Measurements from ENCODE around the gene GPR155. TPM values are rescaled to one million over a fixed set of nuclear protein-coding genes. Genes with fewer than 3 reads are reported as not detected.
"Not testable (repeated sequence)": the region's sequence is repeated elsewhere in the genome, so short reads cannot be mapped to it uniquely, and the experiment has no call there.

The GPR155 gene
- polyA plus RNA-seq, 2 donors, result 1.0 to 1.1 TPM

DNA sequence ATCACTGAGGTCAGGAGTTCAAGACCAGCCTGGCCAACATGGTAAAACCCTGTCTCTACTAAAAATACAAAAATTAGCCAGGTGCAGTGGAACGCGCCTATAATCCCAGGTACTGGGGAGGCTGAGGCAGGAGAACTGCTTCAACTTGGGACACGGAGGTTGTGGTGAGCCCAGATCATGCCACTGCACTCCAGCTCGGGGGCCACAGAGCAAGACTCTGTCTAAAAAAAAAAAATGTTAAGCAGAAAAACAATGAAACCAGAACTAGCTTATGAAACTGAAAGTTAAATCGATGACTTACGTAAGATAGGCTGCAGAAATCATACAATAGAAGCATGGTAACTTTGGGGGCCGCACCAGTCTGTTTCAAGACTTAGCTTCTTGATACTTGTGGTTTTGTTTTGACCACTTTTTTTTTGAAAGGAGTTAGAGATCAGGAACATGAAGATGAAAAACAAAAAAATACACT, 6.2 kb upstream of the GPR155 start:
- Histone ChIP-seq H3K27me3 (ENCODE audit: control insufficient read depth in 1 of 2, insufficient read depth in 2 of 2, low read length in 2 of 2) (no peaks in the 10 kb centered on the region), H3K36me3 (ENCODE audit: control insufficient read depth in 2 of 2, insufficient read depth in 2 of 2, low read length in 1 of 2) (no peaks in the 10 kb centered on the region), H3K4me3 (ENCODE audit: low read depth in 1 of 2, low read length in 2 of 2) (no peak overlapping the region), H3K9me3 (ENCODE audit: control insufficient read depth in 2 of 2, insufficient read depth in 1 of 2, low read depth in 1 of 2, low read length in 1 of 2) (no peaks in the 10 kb centered on the region), H3K27ac (ENCODE audit: low read depth in 2 of 2, low read length in 1 of 2) (no peak overlapping the region), H3K4me1 (ENCODE audit: control insufficient read depth in 2 of 2, insufficient read depth in 2 of 2, low read length in 1 of 2) (no peaks in the 10 kb centered on the region)
- WGBS, 2 donors, result 63 to 73% methylated on average over 7 of the region's 7 CpGs

DNA sequence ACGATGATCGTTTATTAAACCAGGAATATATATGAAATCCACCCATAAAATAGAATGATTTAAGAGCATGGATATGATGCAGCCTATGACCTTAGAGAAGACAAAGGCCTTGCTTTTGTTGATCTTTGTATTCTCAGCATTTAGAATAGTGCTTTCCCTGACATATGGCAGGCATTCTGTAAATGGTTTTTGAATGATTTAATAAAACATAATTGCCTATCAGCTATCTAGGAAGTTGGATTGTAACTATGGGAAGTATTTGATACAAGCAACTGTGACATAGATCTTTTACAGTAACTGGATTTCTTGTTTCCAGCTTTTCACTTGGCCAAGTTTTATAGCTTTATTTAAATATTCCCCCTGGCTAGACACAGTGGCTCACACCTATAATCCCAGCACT, 5.1 kb upstream of the GPR155 start:
- no peaks in the 10 kb centered on the region for H3K9me3 ChIP-seq (ENCODE audit: control insufficient read depth in 2 of 2, insufficient read depth in 1 of 2, low read depth in 1 of 2, low read length in 1 of 2)
- H3K4me3 ChIP-seq (ENCODE audit: low read depth in 1 of 2, low read length in 2 of 2), result no peak overlapping the region
- no peaks in the 10 kb centered on the region for H3K27me3 ChIP-seq (ENCODE audit: control insufficient read depth in 1 of 2, insufficient read depth in 2 of 2, low read length in 2 of 2)
- no peak overlapping the region for H3K27ac ChIP-seq (ENCODE audit: low read depth in 2 of 2, low read length in 1 of 2)
- WGBS, 2 donors, result 96 to 97% methylated on average over 2 of the region's 2 CpGs
- no peaks in the 10 kb centered on the region for H3K4me1 ChIP-seq (ENCODE audit: control insufficient read depth in 2 of 2, insufficient read depth in 2 of 2, low read length in 1 of 2)
- H3K36me3 ChIP-seq (ENCODE audit: control insufficient read depth in 2 of 2, insufficient read depth in 2 of 2, low read length in 1 of 2), result no peaks in the 10 kb centered on the region

DNA sequence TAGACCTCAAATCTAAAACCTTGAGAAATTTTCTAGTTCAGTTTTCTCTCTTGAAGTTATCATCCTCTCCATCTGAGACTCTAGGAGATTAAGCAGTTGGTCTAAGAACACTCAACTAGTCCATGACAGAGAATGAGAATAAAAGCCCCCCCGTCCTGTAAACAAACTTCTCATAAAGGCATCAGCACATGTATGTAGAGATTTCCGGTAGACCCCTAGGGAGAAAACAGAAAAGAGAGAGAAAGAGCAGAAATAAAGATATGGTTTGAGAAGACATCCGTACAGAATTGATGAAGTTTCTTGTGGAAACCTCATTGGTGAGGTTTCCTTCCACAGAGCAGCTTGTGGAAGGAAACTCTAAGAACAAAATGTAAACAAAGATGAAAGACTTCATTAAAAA, 3.2 kb upstream of the GPR155 start:
- Histone ChIP-seq H3K4me1 (ENCODE audit: control insufficient read depth in 2 of 2, insufficient read depth in 2 of 2, low read length in 1 of 2) (peaks cover 0 to 2% of the 10 kb centered on the region in 2 donors), H3K27ac (ENCODE audit: low read depth in 2 of 2, low read length in 1 of 2) (no peak overlapping the region), H3K36me3 (ENCODE audit: control insufficient read depth in 2 of 2, insufficient read depth in 2 of 2, low read length in 1 of 2) (no peaks in the 10 kb centered on the region), H3K27me3 (ENCODE audit: control insufficient read depth in 1 of 2, insufficient read depth in 2 of 2, low read length in 2 of 2) (no peaks in the 10 kb centered on the region), H3K4me3 (ENCODE audit: low read depth in 1 of 2, low read length in 2 of 2) (no peak overlapping the region), H3K9me3 (ENCODE audit: control insufficient read depth in 2 of 2, insufficient read depth in 1 of 2, low read depth in 1 of 2, low read length in 1 of 2) (no peaks in the 10 kb centered on the region)
- WGBS, 2 donors, result 78 to 82% methylated on average over 3 of the region's 3 CpGs

DNA sequence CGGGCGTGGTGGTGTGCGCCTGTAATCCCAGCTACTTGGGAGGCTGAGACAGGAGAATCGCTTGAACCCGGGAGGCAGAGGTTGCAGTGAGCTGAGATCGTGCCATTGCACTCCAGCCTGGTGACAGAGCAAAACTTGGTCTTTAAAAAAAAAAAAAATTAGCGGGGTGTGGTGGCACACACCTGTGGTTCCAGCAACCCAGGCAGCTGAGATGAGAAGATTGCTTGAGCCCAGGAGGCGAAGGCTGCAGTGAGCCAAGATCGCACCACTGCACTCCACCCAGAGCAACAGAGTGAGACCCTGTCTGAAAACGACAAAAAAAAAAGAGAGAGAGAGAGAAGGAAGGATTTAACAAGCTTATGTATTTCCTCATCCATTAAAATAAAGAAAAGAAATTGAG, 2.7 kb upstream of the GPR155 start:
- WGBS, 2 donors, result 84 to 90% methylated on average over 6 to 7 of the region's 10 CpGs
- H3K9me3 ChIP-seq (ENCODE audit: control insufficient read depth in 2 of 2, insufficient read depth in 1 of 2, low read depth in 1 of 2, low read length in 1 of 2); H3K27ac ChIP-seq (ENCODE audit: low read depth in 2 of 2, low read length in 1 of 2): not testable (repeated sequence)

DNA sequence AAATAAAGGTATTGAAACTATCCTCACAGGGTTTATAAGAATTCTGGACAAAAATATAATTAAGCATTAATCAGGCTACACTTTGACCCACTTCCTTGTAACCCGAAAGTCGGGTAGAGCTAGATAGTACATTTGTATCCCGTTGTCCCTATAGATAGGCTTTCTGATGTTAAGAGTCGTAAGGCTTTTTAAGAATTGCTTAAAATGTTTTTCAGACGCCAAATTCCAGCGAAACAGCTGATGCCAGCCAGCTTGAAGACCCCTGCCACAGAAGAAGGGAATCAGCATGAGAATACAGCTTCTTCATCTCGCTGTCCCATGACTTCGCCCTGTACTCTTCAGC, 962 bp upstream of the GPR155 start:
- H3K9me3 ChIP-seq (ENCODE audit: control insufficient read depth in 2 of 2, insufficient read depth in 1 of 2, low read depth in 1 of 2, low read length in 1 of 2), result no peaks in the 10 kb centered on the region
- WGBS, 2 donors, result 96 to 98% methylated on average over 8 of the region's 8 CpGs
- H3K27ac ChIP-seq (ENCODE audit: low read depth in 2 of 2, low read length in 1 of 2), result no peak overlapping the region
- no peaks in the 10 kb centered on the region for H3K27me3 ChIP-seq (ENCODE audit: control insufficient read depth in 1 of 2, insufficient read depth in 2 of 2, low read length in 2 of 2)
- H3K4me3 ChIP-seq (ENCODE audit: low read depth in 1 of 2, low read length in 2 of 2), result peak overlapping the region in 1 of 2 donors; percentile 72
- H3K4me1 ChIP-seq (ENCODE audit: control insufficient read depth in 2 of 2, insufficient read depth in 2 of 2, low read length in 1 of 2), result peaks cover 0 to 2% of the 10 kb centered on the region in 2 donors
- no peaks in the 10 kb centered on the region for H3K36me3 ChIP-seq (ENCODE audit: control insufficient read depth in 2 of 2, insufficient read depth in 2 of 2, low read length in 1 of 2)

More for the DNA sequence above, 2.7 kb upstream of the GPR155 start:
- not testable (repeated sequence) for H3K27me3 ChIP-seq (ENCODE audit: control insufficient read depth in 1 of 2, insufficient read depth in 2 of 2, low read length in 2 of 2); H3K4me1 ChIP-seq (ENCODE audit: control insufficient read depth in 2 of 2, insufficient read depth in 2 of 2, low read length in 1 of 2); H3K4me3 ChIP-seq (ENCODE audit: low read depth in 1 of 2, low read length in 2 of 2); H3K36me3 ChIP-seq (ENCODE audit: control insufficient read depth in 2 of 2, insufficient read depth in 2 of 2, low read length in 1 of 2)

DNA sequence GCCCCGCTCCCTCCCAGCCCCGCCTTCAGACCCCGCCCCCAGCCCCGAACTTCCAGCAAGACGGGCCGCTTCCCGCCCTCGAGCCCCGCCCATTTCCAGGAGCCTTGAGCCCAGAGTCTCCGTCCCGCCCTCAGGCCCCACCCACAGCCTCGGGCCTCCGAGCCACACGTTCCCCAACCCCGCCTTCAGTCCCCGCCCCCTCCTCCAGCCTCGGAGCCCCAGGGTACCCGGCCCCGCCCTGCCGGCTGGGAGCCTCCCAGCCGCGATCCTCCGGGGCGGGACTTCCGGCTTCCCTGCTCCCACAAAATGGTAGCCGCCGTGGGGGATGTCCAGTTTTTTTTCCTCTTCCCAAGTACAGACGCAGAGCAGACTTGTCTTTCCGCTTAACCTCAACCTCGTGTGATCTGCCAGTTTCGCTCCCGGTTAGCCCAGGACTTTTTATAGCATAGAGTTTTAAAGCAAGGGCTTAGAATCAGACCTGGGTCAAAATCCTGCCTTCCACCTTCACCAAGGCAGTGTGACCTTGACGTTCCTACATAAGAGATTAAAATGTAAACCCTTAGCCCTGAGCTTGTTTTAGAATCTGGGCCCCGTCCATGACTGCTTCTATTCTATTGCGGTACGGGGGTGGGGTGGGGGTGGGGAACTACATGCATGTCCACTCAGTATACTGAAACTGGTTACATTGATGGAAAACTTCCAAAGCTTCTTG, 435 bp upstream of the GPR155 start:
- H3K36me3 ChIP-seq (ENCODE audit: control insufficient read depth in 2 of 2, insufficient read depth in 2 of 2, low read length in 1 of 2), result no peaks in the 10 kb centered on the region
- H3K4me1 ChIP-seq (ENCODE audit: control insufficient read depth in 2 of 2, insufficient read depth in 2 of 2, low read length in 1 of 2), result peaks cover 0 to 2% of the 10 kb centered on the region in 2 donors
- peak overlapping the region; percentile 65 to 90 for H3K27ac ChIP-seq (ENCODE audit: low read depth in 2 of 2, low read length in 1 of 2)
- peak overlapping the region; percentile 64 to 72 for H3K4me3 ChIP-seq (ENCODE audit: low read depth in 1 of 2, low read length in 2 of 2)
- WGBS, 2 donors, result 3 to 5% methylated on average over 24 to 36 of the region's 36 CpGs
- no peaks in the 10 kb centered on the region for H3K9me3 ChIP-seq (ENCODE audit: control insufficient read depth in 2 of 2, insufficient read depth in 1 of 2, low read depth in 1 of 2, low read length in 1 of 2)
- no peaks in the 10 kb centered on the region for H3K27me3 ChIP-seq (ENCODE audit: control insufficient read depth in 1 of 2, insufficient read depth in 2 of 2, low read length in 2 of 2)

DNA sequence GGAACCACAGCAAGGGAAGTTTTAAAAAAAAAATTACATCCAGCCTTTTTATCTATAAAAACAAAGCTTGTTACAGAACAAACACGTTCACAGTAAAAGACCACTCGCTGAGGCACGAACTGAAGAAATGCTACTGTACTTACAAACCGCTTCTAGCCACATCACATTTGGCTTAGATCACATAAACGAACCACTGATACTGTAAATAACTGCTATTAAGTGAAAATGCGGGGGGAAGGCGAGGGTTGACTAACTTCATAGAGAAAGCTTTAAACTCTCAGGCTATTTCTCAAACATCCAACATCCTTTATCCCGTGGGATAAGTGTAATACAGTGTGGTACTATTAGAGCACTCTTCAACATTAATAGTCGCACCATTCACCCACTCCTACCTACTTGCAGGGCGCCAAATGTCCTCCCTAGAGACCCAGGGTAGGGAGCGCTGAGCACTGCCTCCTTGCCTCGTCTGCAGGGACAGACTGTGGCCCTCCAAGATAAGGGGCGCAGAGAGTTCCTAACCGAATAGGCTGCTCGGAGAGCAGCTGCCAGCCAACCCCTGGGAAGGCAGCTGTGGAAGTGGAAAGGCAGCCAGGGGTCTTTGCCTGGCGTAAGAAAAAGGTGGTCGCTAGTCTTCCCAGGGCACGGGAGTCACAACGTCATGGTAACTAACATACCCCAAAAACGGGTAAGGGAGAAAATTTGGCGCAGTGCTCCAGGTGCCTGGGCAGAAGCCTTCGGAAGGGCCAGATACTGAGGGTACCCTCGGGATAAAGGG, 854 bp downstream of the GPR155 start:
- WGBS, 2 donors, result 2 to 5% methylated on average over 23 of the region's 23 CpGs
- H3K36me3 ChIP-seq (ENCODE audit: control insufficient read depth in 2 of 2, insufficient read depth in 2 of 2, low read length in 1 of 2), result no peaks in the 10 kb centered on the region
- H3K27ac ChIP-seq (ENCODE audit: low read depth in 2 of 2, low read length in 1 of 2), result peak overlapping the region; percentile 62 to 87
- peak overlapping the region; percentile 64 to 72 for H3K4me3 ChIP-seq (ENCODE audit: low read depth in 1 of 2, low read length in 2 of 2)
- no peaks in the 10 kb centered on the region for H3K27me3 ChIP-seq (ENCODE audit: control insufficient read depth in 1 of 2, insufficient read depth in 2 of 2, low read length in 2 of 2)
- peaks cover 0 to 2% of the 10 kb centered on the region in 2 donors for H3K4me1 ChIP-seq (ENCODE audit: control insufficient read depth in 2 of 2, insufficient read depth in 2 of 2, low read length in 1 of 2)
- no peaks in the 10 kb centered on the region for H3K9me3 ChIP-seq (ENCODE audit: control insufficient read depth in 2 of 2, insufficient read depth in 1 of 2, low read depth in 1 of 2, low read length in 1 of 2)

DNA sequence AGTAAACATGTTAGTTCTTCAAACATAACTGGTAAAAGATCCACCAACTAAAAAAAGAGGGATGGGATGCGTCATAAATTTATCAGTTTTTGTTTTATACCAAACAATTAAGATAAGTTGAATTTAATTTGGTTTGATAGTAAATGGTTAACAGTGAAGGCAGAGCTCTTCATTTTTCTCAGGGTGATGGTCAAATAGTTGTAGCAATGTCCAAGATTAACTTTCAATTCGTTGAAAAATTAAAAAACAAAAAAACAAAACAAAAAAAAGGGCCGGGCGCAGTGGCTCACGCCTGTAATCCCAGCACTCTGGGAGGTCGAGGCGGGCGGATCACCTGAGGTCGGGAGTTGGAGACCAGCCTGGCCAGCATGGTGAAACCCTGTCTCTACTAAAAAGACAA, 1.8 kb downstream of the GPR155 start:
- H3K4me3 ChIP-seq (ENCODE audit: low read depth in 1 of 2, low read length in 2 of 2), result peak overlapping the region in 1 of 2 donors; percentile 72
- H3K27me3 ChIP-seq (ENCODE audit: control insufficient read depth in 1 of 2, insufficient read depth in 2 of 2, low read length in 2 of 2); H3K9me3 ChIP-seq (ENCODE audit: control insufficient read depth in 2 of 2, insufficient read depth in 1 of 2, low read depth in 1 of 2, low read length in 1 of 2); H3K4me1 ChIP-seq (ENCODE audit: control insufficient read depth in 2 of 2, insufficient read depth in 2 of 2, low read length in 1 of 2); H3K27ac ChIP-seq (ENCODE audit: low read depth in 2 of 2, low read length in 1 of 2); H3K36me3 ChIP-seq (ENCODE audit: control insufficient read depth in 2 of 2, insufficient read depth in 2 of 2, low read length in 1 of 2): not testable (repeated sequence)
- WGBS, 2 donors, result 38 to 50% methylated on average over 9 of the region's 9 CpGs

DNA sequence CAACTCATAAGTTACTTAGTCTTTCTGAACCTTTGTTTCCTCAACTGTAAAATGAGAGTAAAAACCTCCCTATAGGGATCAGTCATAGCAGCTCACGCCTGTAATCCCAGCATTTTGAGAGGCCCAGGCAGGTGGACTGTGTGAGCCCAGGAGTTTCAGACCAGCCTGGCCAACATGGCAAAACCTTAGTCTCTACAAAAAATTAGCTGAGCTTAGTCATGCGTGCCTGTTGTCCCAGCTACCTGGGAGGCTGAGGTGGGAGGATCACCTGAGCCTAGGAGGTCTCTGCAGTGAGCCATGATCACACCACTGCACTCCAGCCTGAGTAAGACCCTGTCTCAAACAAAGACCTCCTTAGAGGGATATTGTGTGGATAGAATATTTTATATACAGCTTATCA, 2.3 kb downstream of the GPR155 start:
- Histone ChIP-seq H3K4me3 (ENCODE audit: low read depth in 1 of 2, low read length in 2 of 2) (peak overlapping the region in 1 of 2 donors; percentile 24), H3K27me3 (ENCODE audit: control insufficient read depth in 1 of 2, insufficient read depth in 2 of 2, low read length in 2 of 2) (no peaks in the 10 kb centered on the region), H3K27ac (ENCODE audit: low read depth in 2 of 2, low read length in 1 of 2) (peak overlapping the region in 1 of 2 donors; percentile 55), H3K36me3 (ENCODE audit: control insufficient read depth in 2 of 2, insufficient read depth in 2 of 2, low read length in 1 of 2) (no peaks in the 10 kb centered on the region), H3K9me3 (ENCODE audit: control insufficient read depth in 2 of 2, insufficient read depth in 1 of 2, low read depth in 1 of 2, low read length in 1 of 2) (no peaks in the 10 kb centered on the region), H3K4me1 (ENCODE audit: control insufficient read depth in 2 of 2, insufficient read depth in 2 of 2, low read length in 1 of 2) (peaks cover 0 to 2% of the 10 kb centered on the region in 2 donors)
- 48 to 51% methylated on average over 2 of the region's 2 CpGs for WGBS, 2 donors

All from esophagus (tissue), 2 donors.